ENCODE data around the gene IL33.

The IL33 gene

GRCh38 chr9:6271508-6272228 is 56.1 kb downstream of the IL33 start:
- H3K27me3 ChIP-seq (ENCODE audit: insufficient read depth, low read depth, severe bottlenecking) = no peaks in the 10 kb centered on the region
- H3K4me3 ChIP-seq (ENCODE audit: low read depth, low read length) = no peak overlapping the region
- no peaks in the 10 kb centered on the region for H3K9me3 ChIP-seq (ENCODE audit: severe bottlenecking)
- H3K36me3 ChIP-seq = no peaks in the 10 kb centered on the region
- no peak for DNase-seq
- TF ChIP-seq, protein P1, sequence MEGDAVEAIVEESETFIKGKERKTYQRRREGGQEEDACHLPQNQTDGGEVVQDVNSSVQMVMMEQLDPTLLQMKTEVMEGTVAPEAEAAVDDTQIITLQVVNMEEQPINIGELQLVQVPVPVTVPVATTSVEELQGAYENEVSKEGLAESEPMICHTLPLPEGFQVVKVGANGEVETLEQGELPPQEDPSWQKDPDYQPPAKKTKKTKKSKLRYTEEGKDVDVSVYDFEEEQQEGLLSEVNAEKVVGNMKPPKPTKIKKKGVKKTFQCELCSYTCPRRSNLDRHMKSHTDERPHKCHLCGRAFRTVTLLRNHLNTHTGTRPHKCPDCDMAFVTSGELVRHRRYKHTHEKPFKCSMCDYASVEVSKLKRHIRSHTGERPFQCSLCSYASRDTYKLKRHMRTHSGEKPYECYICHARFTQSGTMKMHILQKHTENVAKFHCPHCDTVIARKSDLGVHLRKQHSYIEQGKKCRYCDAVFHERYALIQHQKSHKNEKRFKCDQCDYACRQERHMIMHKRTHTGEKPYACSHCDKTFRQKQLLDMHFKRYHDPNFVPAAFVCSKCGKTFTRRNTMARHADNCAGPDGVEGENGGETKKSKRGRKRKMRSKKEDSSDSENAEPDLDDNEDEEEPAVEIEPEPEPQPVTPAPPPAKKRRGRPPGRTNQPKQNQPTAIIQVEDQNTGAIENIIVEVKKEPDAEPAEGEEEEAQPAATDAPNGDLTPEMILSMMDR (IDR thresholded peaks at IDR 0.05; ENCODE audit: low read depth, low read length) = no peak
- H3K27ac ChIP-seq = no peak overlapping the region

DNA sequence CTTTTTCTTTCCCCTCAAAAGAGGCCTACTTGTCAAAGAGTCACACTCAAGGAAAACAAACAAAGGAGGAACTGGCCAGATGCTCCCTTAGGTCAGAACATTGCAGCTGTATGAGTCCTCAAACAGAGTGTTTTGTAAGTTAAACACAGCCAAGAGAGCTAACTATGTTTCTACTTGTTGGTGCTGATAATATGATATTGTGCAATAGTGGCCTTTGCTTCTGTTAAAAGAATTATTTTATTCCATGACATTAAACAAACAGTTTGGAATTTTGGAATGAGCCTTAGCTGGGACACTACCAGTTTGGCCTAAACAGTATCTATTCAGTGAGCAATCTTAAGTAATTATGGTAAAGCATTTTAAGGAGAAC is 56.6 kb downstream of the IL33 start:
- Histone ChIP-seq H3K27ac (no peak overlapping the region), H3K27me3 (ENCODE audit: insufficient read depth, low read depth, severe bottlenecking) (no peaks in the 10 kb centered on the region)

DNA sequence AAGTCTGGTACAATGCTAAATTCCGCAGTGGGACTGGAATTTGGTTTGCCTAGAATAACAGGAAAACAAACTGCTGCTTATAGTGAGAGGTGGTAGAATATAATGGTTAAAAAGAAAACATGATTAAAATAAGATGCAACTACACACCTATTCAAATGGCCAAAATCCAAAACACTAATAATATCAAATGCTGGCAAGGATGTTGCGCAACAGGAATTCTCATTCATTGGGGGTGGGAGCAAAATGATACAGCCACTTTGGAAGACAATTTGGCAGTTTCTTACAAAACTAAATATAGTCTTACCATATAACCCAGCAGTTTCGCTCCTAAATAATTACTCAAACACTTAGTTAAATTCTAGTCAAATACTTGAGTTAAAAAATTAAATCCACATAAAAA is 61.8 kb downstream of the IL33 start:
- H3K27me3 ChIP-seq (ENCODE audit: insufficient read depth, low read depth, severe bottlenecking) = no peaks in the 10 kb centered on the region
- DNase-seq = no peak
- no peaks in the 10 kb centered on the region for H3K36me3 ChIP-seq
- H3K4me3 ChIP-seq (ENCODE audit: low read depth, low read length) = no peak overlapping the region
- H3K9me3 ChIP-seq (ENCODE audit: severe bottlenecking) = no peaks in the 10 kb centered on the region
- no peak overlapping the region for H3K27ac ChIP-seq
- TF ChIP-seq, protein P1 (IDR thresholded peaks at IDR 0.05; ENCODE audit: low read depth, low read length) = no peak

More for the DNA sequence above, 56.6 kb downstream of the IL33 start:
- DNase-seq = no peak
- no peaks in the 10 kb centered on the region for H3K9me3 ChIP-seq (ENCODE audit: severe bottlenecking)
- TF ChIP-seq, protein P1 (IDR thresholded peaks at IDR 0.05; ENCODE audit: low read depth, low read length) = no peak
- H3K36me3 ChIP-seq = no peaks in the 10 kb centered on the region
- H3K4me3 ChIP-seq (ENCODE audit: low read depth, low read length) = no peak overlapping the region

DNA sequence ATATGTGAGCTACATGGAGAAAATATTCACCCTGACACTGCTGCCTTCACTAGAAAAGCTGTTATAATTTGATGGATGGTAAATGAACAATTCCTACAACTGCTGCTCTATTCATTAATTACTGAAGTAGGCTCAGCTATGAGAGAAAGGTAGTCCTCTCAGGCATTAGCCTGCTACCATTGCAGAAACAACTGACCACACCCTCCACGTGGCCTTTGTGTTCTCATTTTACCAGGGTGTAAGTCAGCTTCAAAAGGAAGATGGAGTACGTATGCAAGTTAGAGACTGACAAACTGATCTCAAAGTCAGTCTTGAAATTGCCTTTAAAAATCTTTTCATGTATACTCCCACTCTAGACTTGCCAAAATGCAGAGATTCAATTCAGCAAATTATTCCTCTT is 86.3 kb downstream of the IL33 start:
- H3K36me3 ChIP-seq = no peaks in the 10 kb centered on the region
- TF ChIP-seq, protein P1 (IDR thresholded peaks at IDR 0.05; ENCODE audit: low read depth, low read length) = no peak
- no peaks in the 10 kb centered on the region for H3K9me3 ChIP-seq (ENCODE audit: severe bottlenecking)
- H3K27me3 ChIP-seq (ENCODE audit: insufficient read depth, low read depth, severe bottlenecking) = peaks cover 2% of the 10 kb centered on the region
- no peak for DNase-seq
- H3K4me3 ChIP-seq (ENCODE audit: low read depth, low read length) = no peak overlapping the region
- H3K27ac ChIP-seq = no peak overlapping the region

- Histone ChIP-seq H3K27ac (no peak overlapping the region), H3K4me3 (ENCODE audit: low read depth, low read length) (no peak overlapping the region), H3K27me3 (ENCODE audit: insufficient read depth, low read depth, severe bottlenecking) (peaks cover 2% of the 10 kb centered on the region), H3K36me3 (no peaks in the 10 kb centered on the region), H3K9me3 (ENCODE audit: severe bottlenecking) (no peaks in the 10 kb centered on the region)
- DNase-seq = no peak
- TF ChIP-seq, protein P1 (IDR thresholded peaks at IDR 0.05; ENCODE audit: low read depth, low read length) = no peak
These were observed 86.8 kb downstream of the IL33 start for GRCh38 chr9:6302417-6302816.

DNA sequence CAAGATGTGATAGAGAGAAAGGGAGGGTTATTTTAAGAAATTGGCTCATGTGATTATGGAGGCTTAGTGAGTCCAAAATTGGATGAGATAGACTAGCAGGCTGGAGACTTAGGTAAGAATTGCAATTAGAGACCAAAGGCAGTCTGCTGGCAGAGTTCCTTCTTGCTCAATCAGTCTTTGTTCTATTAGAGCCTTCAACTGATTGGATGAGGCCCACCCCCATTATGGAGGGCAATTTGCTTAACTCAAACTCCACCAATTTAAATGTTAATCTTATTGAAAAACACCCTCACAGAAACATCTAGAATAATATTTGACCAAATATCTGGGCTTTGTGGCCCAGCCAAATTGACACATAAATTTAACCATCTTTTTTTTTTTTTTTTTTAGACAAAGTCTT is 88.6 kb downstream of the IL33 start:
- Histone ChIP-seq H3K9me3 (ENCODE audit: severe bottlenecking) (no peaks in the 10 kb centered on the region), H3K27ac (no peak overlapping the region), H3K27me3 (ENCODE audit: insufficient read depth, low read depth, severe bottlenecking) (peaks cover 2% of the 10 kb centered on the region), H3K36me3 (no peaks in the 10 kb centered on the region), H3K4me3 (ENCODE audit: low read depth, low read length) (no peak overlapping the region)
- TF ChIP-seq, protein P1 (IDR thresholded peaks at IDR 0.05; ENCODE audit: low read depth, low read length) = no peak
- DNase-seq = no peak

All from WERI-Rb-1 (cell line).